ENCODE measurements around the gene HRH3. TPM values are rescaled to one million over a fixed set of nuclear protein-coding genes. Genes with fewer than 3 reads are reported as not detected.

The HRH3 gene
- total RNA-seq, 1 donor from 2014 or later, result not detected

DNA sequence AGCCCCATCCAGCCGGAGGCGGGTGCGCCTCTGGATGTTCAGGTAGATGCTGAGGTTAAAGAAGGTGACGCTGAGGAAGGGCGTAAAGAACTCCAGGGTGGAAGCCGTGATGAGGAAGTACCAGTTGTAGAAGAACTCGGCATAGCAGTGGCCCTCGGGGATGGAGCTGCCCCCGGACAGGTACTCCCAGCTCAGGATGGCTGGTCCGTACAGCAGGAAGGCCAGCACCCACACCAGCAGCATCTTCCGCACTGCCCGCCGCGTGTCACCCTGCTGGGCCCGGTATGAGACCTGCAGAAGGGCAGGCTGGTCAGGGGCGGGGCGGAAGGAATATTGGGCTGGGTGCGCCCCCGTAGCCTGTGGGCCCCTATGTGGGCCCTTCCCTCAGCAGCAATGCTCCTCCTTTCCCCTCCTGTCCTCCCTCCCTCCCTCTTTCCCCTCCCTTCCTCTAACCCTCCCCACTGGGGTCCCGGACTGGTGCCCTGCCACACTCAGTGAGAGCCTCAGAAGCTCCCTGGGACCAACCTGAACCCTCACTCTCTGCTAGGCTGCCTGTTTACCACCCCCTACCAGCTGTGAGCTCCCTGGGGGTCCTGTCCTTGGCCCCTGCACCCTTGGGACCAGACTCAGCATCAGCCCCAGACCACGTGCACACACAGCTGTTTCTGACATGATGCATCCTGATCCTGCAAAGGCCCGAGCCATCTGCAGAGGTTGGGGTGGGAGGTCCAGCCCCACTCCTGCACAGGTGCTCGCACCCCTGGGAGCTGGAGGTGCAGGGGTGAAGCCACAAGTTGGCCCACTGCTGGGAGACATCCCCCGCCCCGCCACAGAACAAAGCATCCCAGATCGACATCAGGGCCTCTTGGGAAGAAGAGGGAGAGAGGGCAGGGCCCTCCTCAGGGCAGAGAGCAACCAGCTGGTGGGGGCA, 3.2 kb downstream of the HRH3 start:
- no peak for DNase-seq (ENCODE audit: extremely low read depth, low read depth, low spot score)

DNA sequence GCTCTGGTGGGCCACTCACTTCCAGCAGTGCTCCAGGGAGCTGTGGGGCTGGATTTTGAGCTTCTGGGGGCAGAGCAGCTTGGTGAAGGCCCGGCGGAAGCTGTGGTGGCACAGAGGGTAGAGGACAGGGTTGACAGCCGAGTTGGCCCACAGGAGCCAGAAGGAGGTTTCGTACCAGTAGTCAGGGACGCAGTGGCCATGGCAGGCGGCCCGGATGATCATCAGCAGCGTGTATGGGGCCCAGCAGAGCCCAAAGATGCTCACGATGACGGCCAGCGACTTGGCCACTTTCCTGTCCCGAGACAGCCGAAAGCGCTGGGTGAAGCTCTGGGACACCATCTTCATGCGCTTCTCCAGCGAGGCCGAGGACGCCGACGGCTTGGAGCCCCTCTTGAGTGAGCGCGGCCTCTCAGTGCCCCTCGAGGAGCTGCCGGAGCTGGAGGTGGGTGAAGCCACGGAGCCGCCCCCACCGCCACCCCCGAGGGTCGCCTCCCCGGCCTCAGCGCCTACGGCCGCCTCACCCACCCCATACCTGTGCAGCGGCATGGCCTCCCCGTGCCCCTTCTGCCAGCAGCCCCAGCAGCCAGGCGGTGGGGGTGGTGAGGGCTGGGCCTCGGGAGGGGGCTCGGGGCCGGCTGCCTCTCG, 4.0 kb downstream of the HRH3 start:
- DNase-seq (ENCODE audit: extremely low read depth, low read depth, low spot score), result no peak

DNA sequence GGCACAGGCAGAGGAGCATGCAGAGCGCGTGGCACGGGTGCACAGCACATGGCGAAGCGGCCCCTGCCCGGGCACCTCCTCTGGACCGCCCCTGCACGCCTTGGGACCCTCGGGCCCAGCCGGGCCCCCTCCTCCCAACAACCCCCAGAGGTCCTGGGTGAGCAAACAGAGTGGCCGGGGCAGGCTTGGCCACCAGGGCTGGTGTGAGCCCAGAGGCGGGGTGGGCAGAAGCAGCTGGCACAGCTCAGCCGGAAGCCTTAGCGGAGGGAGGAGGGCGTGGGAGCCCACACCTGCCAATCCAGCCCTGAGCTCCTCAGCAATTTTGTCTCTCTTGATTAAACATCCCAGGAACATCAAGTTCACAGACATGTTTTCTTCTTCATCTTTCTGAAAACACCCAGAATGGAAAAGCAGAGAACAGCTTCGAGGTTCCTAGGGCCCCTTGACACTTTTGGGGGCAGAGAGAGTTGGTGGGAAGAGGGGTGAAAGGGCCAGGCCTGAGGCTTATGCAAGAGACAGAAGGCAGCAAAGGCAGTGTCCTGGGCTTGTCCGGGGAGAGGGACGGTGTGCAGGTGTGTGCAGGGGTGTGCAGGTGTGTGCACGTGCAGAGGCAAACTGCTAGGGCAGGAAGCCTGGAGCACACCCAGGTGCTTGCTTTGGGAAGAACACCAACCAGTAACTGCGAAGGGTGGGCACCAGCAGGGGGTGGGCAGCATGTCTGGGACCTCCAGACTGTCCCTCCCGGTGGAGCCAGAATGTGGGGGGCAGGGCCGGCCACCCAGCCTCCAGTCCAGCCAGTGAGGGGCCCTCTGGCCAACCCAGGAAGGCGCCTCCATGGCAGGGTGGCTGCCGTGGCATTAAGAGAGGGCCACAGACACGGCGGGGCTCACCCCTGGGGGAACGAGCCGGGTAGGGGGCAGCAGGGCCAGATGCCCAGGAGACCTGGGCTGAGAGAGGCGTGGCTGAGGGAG, 4.8 kb downstream of the HRH3 start:
- DNase-seq (ENCODE audit: extremely low read depth, low read depth, low spot score), result no peak

DNA sequence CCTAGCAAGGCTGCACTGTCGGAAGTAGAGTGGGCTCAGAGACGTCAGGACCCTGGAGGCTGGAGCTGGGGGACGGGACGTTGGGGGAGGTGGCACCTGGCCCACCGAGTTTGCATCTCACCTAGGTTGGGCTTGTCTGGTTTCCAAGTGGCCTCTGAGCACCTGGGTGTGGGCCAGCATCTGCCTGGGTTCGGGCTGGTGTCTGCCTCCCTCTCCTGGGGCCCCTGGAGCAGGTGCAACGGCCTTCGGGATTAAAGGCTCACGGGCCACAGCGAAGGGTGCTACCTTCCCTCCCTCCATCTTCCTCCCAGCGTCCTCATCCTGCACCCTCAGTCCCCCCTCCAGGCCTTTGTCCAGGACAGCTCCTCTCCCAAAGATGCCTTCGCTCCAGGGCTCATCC, 6.0 kb downstream of the HRH3 start:
- DNase-seq (ENCODE audit: extremely low read depth, low read depth, low spot score), result no peak

DNA sequence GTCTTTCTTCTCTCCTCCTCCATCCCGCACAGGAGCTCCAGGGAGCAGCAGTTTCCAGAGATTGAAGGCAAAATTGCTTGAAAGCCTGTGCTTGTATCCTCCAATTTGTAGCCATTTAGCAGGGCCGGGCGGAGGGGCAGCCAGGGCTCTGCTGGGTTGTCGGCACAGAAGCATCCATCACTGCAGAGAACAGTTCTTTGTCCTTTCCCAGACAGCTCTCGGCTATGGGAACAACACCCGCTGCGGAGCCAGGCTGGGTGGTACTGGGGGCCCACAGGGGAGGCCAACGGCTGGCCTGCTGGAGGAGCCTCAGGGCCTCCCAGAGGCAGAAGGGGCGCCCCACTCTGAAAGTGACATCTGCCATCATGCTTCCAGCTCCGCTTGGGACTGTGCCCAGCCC, 7.8 kb downstream of the HRH3 start:
- DNase-seq (ENCODE audit: extremely low read depth, low read depth, low spot score), result no peak

DNA sequence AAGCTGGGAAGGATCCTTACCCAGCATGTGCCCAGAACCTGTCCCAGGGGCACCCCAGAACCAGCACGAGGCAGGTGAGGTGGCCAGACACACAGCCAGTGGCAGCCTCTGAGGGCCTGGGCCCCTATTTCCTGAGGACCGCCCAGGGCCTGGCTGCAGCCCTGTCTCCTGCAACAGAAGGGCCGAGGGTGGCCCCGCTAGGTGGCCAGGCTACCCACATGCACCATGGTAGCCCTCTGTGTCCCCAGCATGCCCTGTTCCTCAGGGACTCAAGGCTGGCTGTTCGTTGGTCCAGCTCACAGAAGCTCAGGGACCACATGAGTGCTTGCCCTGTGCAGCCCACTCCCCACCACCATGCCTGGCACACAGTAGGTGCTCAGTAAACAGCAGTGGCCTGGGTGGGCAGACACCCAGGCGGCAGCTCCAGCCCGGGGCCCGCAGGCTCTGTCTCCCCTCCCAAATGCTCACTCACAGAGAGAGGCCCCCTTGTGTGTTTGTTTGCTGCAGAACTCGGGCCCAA, 8.2 kb downstream of the HRH3 start:
- no peak for DNase-seq (ENCODE audit: extremely low read depth, low read depth, low spot score)

DNA sequence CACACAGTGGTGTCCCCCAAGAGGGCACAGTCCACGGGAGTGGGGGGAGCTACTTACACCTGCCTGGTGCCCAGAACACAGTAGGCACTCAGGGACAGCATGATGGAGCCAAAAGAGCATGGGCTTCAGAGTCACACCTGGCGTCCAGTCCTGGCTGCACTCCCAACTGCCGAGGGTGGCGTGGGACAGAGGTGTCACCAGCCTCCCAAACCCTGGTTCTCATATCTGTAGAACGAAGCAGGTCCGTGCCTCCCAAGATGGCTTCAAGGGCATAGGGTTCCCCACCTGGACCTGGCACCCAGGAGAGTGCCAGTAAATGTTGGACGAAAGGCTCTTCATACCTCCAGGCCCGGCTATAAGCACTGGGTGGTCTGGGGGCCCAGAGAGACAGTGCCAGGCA, 8.9 kb downstream of the HRH3 start:
- DNase-seq (ENCODE audit: extremely low read depth, low read depth, low spot score), result no peak

DNA sequence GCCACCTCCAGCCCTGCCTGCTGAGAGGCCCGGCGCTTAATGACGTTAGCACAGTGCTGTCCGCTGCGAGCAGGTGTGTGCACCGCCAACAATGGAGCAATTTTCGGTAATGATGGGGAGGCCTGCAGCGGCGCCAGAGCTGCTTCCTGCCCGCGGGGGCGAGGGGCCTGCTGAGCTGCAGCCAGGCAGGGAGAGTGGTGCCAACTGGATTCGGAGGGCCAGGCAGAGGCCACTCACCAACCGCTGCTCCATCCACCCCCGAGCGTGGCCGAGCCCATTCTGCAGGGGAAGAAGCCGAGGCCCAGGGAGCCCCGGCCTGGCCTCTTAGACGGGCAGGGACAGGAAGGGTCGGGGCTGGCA, 9.6 kb downstream of the HRH3 start:
- no peak for DNase-seq (ENCODE audit: extremely low read depth, low read depth, low spot score)

DNA sequence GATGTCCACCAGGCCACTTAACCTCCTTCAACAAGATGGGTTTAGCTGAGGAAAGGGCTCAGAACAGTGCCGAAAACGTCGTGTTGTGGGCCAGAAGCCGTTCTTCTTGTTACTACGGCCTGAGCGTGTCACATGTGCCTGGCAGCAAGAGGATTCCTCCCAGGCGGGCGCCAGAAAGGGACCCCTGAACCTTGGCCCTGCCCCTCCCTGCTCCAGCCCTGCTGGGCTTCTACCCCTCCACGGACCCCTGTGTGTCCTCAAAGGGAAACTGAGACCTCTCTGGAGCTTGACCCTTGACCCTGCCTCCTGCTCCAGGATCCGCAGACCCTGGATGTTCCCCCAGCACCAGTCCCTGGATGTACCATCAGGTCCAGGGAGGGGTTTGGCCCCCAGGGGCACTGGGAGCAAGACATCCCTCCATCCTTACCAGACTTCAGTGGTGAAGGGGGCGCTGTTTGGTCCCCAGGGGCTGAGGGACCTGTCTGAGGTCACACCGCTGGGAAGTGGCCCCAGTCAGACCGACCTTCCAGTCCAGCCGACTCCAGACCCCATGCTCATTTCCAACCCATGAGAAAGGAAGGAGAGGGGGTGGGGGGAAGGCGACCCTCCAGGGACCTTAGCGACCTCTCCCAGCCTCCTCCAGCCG, 10.1 kb downstream of the HRH3 start:
- no peak for DNase-seq (ENCODE audit: extremely low read depth, low read depth, low spot score)

DNA sequence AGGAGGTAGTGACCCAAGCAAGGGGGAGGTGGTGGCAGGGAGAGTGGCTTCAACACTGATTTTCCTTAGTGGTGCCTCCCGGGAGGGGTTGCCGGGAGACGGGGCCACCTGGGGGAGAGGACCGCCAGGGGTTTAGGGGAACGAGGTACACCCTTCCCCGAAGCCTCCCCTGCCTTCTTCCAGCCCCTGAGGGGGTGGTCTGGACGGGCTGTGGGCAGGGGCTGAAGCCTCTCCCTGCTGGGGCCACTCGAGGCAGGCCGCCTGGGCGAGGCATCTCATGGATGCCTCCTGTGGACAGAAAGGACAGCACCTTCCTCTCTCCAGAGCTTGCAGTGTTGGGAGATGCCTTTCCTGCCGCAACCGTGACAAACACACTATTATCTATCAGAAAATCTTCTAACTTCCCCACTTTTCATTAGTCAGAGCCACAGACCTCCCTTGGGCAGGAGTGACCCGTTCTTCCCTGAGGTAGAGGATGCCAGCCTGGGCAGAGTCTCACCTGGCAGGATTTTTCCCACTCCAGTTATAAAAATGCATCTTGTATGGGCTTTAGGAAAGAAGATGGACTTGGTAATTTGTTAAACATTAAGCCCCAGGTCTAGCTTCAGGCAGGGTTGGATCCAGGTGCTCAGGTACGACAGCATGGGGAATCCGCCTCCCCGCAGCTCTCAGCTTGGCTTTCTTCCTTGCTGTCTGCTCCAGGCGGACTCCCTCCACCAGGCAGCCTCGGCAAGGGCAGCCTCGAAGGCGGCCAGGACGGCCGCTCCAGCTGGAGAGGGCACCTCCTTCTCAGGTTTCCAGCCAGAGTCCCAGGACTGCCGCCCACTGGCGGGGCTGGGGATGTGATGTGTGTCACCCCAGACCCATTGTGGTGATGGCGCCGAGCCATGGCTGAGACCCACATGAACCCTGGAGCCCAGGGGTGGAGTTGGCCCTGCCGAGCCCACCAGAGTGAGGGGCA, 11.0 kb downstream of the HRH3 start:
- DNase-seq (ENCODE audit: extremely low read depth, low read depth, low spot score), result no peak

DNA sequence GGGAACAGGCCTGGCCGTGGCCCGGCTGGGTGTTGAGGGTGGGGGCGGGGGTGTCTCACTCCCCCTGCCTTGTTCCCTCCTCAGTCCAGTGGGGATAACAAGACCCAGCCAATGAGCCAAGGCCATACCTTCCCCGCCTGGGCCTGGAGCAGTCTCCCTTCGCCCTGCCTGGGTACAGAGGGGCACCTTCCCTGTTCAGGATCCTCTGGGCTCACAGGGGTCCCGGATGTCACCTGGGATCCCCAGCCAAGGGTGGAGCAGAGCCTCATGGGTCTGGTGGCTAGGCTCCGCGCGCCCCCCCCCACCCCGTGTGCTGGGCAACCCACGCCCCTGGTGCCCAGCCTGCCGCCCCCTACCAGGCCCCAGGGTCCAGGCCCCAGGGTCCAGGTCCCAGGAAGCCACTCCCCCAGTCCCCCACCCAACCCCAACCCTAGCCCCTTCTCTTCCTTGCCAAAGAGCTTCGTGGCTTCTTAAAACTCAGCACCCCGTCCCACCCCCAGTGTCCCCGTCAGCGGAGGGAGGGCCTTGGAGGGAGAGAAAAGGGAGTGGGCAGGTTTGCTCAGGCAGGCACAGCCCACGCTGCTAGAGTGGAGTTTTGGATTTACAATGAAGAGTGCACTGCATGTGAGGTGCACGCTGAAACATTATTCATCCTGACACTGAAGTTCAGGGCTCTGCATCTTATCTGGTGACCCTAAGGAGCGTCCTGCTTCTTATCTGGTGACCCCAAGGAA, 11.8 kb downstream of the HRH3 start:
- DNase-seq (ENCODE audit: extremely low read depth, low read depth, low spot score), result no peak

DNA sequence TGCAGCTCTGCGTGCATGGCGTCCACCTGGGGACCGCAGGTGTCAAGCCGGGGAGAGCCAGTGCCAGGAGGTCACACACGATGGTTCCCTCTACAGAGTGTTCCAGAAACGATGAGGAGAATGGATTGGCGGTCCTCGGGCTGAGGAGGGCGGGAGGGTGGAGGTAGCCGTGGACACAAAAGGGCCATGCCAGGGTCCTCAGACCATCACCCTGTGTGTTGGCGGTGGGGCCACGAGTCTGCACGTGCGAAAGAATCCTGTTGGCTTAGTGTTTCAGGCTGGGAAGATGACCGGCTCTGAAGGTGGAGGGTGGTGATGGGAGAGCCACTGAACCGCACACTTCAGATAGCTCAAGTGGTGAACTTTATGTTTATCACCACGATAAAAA, 13.7 kb downstream of the HRH3 start:
- no peak for DNase-seq (ENCODE audit: extremely low read depth, low read depth, low spot score)

DNA sequence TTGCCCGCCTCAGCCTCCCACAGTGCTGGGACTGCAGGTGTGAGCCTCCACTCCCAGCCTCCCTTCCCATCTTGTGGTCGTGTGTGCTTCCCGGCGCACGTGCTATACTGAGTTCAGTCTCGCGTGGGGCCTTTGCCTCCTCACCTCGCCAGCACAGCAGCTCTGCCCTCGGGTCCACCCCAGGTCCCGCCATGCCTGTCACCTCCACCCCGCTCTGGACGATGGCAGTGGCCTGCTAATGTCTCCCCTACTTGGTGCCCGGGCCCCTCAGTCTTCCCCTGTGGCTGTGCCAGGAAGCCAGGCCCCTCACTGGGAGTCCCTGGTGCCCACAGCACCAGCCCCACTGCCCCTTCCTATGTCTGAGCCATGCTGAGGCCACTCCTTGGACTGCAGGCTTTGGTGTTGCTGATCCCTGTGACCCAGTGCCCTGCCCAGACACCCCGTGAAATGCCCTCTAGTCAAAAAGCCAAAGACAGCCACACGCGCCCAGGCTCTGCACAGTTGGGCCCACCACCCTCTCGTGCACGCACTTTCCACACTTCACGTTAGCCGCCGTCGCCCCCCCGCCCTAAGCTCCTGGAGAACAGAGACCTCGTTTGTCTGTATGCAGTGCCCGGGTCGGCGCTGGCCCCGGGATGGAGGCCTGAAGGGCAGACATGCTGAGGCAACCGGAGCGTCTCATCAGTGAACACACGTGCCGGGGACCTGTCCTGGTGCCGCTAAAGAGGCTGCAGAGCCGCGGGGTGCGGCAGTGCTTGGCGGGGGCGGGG, 14.3 kb downstream of the HRH3 start:
- no peak for DNase-seq (ENCODE audit: extremely low read depth, low read depth, low spot score)

DNA sequence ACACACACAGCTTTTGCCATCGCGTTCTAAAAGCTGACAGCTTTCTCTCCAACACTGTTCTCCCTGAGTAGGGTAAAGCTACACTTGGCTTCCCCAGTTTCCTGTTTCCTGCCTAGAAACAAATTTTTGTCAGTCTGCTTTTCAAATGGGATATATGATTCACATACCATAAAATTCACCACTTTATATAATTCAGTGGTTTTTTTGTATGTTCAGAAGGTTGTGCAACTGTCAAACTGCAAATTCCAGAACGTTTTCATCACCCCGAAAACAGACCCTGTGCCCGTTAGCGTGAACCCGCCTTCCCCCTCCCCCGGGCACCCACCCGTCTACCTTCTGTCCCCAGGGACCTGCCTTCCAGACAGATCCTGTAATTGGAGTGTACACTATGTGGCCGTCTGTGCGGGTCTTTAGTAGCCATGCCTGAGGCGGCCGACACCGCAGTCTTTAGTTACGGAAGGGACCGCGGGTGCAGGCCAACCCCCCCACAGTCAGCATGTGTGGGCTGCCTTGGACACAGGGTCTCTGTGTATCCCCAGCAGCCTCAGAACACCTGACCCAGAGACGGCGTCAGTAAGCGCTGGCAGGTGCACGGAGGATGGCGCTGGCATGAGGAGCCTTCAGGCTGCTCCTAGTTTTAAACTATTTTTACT, 16.6 kb downstream of the HRH3 start:
- no peak for DNase-seq (ENCODE audit: extremely low read depth, low read depth, low spot score)

DNA sequence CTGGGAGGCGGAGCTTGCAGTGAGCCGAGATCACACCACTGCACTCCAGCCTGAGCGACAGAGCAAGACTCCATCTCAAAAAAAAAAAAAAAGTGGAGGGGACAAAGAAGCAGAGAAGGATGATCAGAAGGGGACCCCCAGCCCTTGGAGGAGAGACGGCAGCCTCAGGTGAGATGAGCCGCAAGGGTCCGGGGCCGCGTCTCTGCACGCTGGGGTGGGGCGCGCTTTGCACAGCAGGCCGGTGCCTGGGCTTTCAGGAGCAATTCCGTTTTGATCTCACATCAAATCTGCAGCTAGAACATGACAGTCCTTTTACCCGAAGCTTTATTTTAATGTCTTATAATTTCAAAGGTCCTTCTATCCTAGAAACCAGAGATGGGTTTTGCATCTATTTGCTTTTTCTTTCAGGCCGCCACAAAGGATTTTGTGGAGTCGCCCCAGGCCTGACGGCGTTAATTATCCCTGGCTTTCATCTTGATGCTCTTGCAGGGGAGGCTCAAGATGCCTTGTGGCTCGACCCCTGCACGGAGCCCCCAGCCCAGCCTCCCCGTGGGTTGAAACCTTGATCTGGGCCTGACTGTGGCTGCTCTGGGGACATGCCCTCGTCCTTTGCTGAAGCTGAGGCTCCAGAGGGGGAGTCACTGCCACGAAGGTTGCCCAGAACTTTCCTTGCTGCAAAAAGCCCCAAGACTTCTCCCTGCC, 17.3 kb downstream of the HRH3 start:
- no peak for DNase-seq (ENCODE audit: extremely low read depth, low read depth, low spot score)

DNA sequence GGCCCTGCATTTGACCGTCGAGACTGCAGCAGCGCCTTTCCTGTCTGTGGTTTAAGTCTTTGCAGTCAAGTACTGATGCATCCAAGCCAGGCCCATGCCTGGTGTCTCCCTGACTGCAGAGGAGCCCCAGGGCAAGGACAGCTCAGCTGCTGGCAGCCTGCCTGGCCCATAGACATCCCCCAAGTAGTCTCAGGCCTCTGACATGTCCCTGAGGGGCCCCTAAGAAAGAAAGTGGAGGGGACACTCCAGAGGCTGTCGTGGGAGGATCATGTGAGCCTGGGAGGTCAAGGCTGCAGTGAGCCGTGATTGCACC, 18.0 kb downstream of the HRH3 start:
- DNase-seq (ENCODE audit: extremely low read depth, low read depth, low spot score), result no peak
